ENCODE results near the gene PAK1. TPM values are rescaled to one million over a fixed set of nuclear protein-coding genes. Genes with fewer than 3 reads are reported as not detected.

The PAK1 gene
- total and polyA plus RNA-seq, 10 of the 15 experiments (the other 5 are each of a cell fraction or from before 2014, with no cell fraction given), result 43.8 to 321 (median 110) TPM

- FAIRE-seq (no peak), DNase-seq (ENCODE audit: low read depth, low spot score) (no peak), ATAC-seq (no peak)
- ChIA-PET POLR2A (no interaction called here), SMC1A (ENCODE audit: uncharacterized antibody, unreplicated experiment) (interaction anchor here (0.8 kb wide), 1 partner anchor 138 kb away, joined by 6 read pairs; no protein-coding TSS in a partner anchor), RAD21 (ENCODE audit: unreplicated experiment) (no interaction called here), CTCF (interaction anchor here (1.5 kb wide), 1 partner anchor 11 kb away, joined by 3 read pairs; no protein-coding TSS in a partner anchor)
- Histone ChIP-seq H3K27me3 (replicated peaks in 1 of 2; ENCODE audit: control insufficient read depth in 2 of 2, insufficient read depth in 2 of 2, low read length in 1 of 2) (no peaks in the 10 kb centered on the region), H3K9ac (ENCODE audit: control insufficient read depth, insufficient read depth, low read length) (no peak overlapping the region), H3K27ac (ENCODE audit: control insufficient read depth, insufficient read depth) (no peak overlapping the region), H4K20me1 (ENCODE audit: control insufficient read depth, insufficient read depth) (no peaks in the 10 kb centered on the region), H3K4me2 (ENCODE audit: control insufficient read depth, insufficient read depth) (no peak overlapping the region), H3K9me3 (replicated peaks; ENCODE audit: control insufficient read depth, insufficient read depth, low read length) (peaks cover 2% of the 10 kb centered on the region; the same call in 2 of the 3 replicates), H3K79me2 (ENCODE audit: control insufficient read depth, insufficient read depth, low read length) (no peaks in the 10 kb centered on the region), H3K4me3 (no peak overlapping the region), H2AFZ (ENCODE audit: control insufficient read depth, low read depth, low read length) (no peak overlapping the region), H3K36me3 (ENCODE audit: control insufficient read depth in 2 of 2, insufficient read depth in 2 of 2, low read length in 1 of 2) (peaks cover 8 to 16% of the 10 kb centered on the region in 2 experiments; a peak in 3 of 4 replicates), H3K4me1 (ENCODE audit: control insufficient read depth, insufficient read depth, low read length) (no peaks in the 10 kb centered on the region)
- no peak for TF ChIP-seq MEF2A (IDR thresholded peaks at IDR 0.05; ENCODE audit: insufficient read depth, low read depth, low read length)
- TF ChIP-seq NR2C2 (IDR thresholded peaks at IDR 0.05; ENCODE audit: borderline replicate concordance, control insufficient read depth, insufficient read length, low read depth), result no peak
- no peak for TF ChIP-seq RFX5 (IDR thresholded peaks at IDR 0.05; ENCODE audit: low read depth, low read length)
- TF ChIP-seq BCLAF1 (IDR thresholded peaks at IDR 0.05), result no peak
- TF ChIP-seq FOXM1 (IDR thresholded peaks at IDR 0.05; ENCODE audit: low read depth, low read length), result no peak
- TF ChIP-seq ZBED1 (IDR thresholded peaks at IDR 0.05; ENCODE audit: borderline replicate concordance), result no peak
- TF ChIP-seq SMC3 (IDR thresholded peaks at IDR 0.05; ENCODE audit: borderline replicate concordance, low read length), result no peak
- TF ChIP-seq BHLHE40 (IDR thresholded peaks at IDR 0.05; ENCODE audit: borderline replicate concordance in 1 of 2, low read depth in 2 of 2, low read length in 1 of 2), result no peak
- no peak for TF ChIP-seq RELB (IDR thresholded peaks at IDR 0.05; ENCODE audit: low read depth)
- no peak for TF ChIP-seq JUNB (IDR thresholded peaks at IDR 0.05)
- no peak for TF ChIP-seq TCF3 (IDR thresholded peaks at IDR 0.05; ENCODE audit: borderline replicate concordance, insufficient read depth, low read depth, low read length)
- TF ChIP-seq GABPA (IDR thresholded peaks at IDR 0.05; ENCODE audit: low read depth), result no peak
- TF ChIP-seq SPI1 (IDR thresholded peaks at IDR 0.05; ENCODE audit: borderline replicate concordance, insufficient read depth, low read depth, low read length), result no peak
- no peak for TF ChIP-seq POLR2AphosphoS5 (IDR thresholded peaks at IDR 0.05; ENCODE audit: low read length)
- TF ChIP-seq IKZF2 (IDR thresholded peaks at IDR 0.05), result no peak
- no peak for TF ChIP-seq BCL3 (IDR thresholded peaks at IDR 0.05; ENCODE audit: borderline replicate concordance, insufficient read depth, low read depth, low read length, poor library complexity, severe bottlenecking)
- TF ChIP-seq SIN3A (IDR thresholded peaks at IDR 0.05; ENCODE audit: low read depth, low read length), result no peak
- no peak for TF ChIP-seq ZNF384 (IDR thresholded peaks at IDR 0.05; ENCODE audit: borderline replicate concordance, low read depth, low read length)
- TF ChIP-seq EED (IDR thresholded peaks at IDR 0.05; ENCODE audit: low read depth), result no peak
- no peak for TF ChIP-seq MYC (IDR thresholded peaks at IDR 0.05; ENCODE audit: insufficient read depth, insufficient read length, insufficient replicate concordance, low read length, severe bottlenecking)
- intact Hi-C loops (cut with micrococcal nuclease; ENCODE audit: unreplicated experiment) (no loop called here), in situ Hi-C loops (cut with MboI) (no loop called here)
- BruUV-seq (replicated peaks), result no TSS peak
- WGBS (ENCODE audit: insufficient coverage, insufficient replicate concordance, low lambda C conversion rate, missing lambda C conversion rate), result 69% methylated on average over 2 of the region's 3 CpGs
Measured at GRCh38 chr11:77332259-77332658, 141.6 kb downstream of the PAK1 start.

All from GM12878 (cell line).